Effector memory CD4-positive, alpha-beta T cell (primary cell): ENCODE results near the gene SNX18.

Experiments used
- DNase-seq, 3 donors: peaks; one replicate each; pipeline ENCODE4 v3.0.0-alpha.2; 2020
- H3K27ac ChIP-seq: 2 replicates; pipeline ENCODE4 v1.7.0; 2013; ENCODE audit warnings: mild to moderate bottlenecking, low read length, moderate library complexity; ENCODE audit not compliant: insufficient read depth, poor library complexity, severe bottlenecking
- H3K27me3 ChIP-seq: replicated peaks from 2 replicates; pipeline ENCODE4 v1.7.0; 2013; ENCODE audit warnings: mild to moderate bottlenecking, low read length; ENCODE audit not compliant: insufficient read depth, control insufficient read depth, poor library complexity, severe bottlenecking
- H3K36me3 ChIP-seq: 2 replicates; pipeline ENCODE4 v1.7.0; 2013; ENCODE audit warnings: mild to moderate bottlenecking, low read length, moderate library complexity; ENCODE audit not compliant: control insufficient read depth, insufficient read depth
- H3K4me1 ChIP-seq: 2 replicates; pipeline ENCODE4 v1.7.0; 2013; ENCODE audit warnings: low read length, mild to moderate bottlenecking; ENCODE audit not compliant: control insufficient read depth, insufficient read depth, poor library complexity, severe bottlenecking
- H3K4me3 ChIP-seq: 2 replicates; pipeline ENCODE4 v1.7.0; 2013; ENCODE audit warnings: low read length, low read depth, mild to moderate bottlenecking; ENCODE audit not compliant: insufficient read depth, poor library complexity, severe bottlenecking
- H3K9me3 ChIP-seq: 2 replicates; pipeline ENCODE4 v1.7.0; 2013; ENCODE audit warnings: mild to moderate bottlenecking, low read length, moderate library complexity; ENCODE audit not compliant: control insufficient read depth

Gene SNX18

GRCh38 chr5:54551926-54552325 lies 34.4 kb downstream of the SNX18 start:
- H3K9me3 ChIP-seq: no peaks in the 10 kb centered on the region
- no peak overlapping the region for H3K27ac ChIP-seq
- no peak for DNase-seq
- no peak overlapping the region for H3K4me3 ChIP-seq
- peaks cover 2% of the 10 kb centered on the region for H3K36me3 ChIP-seq
- no peaks in the 10 kb centered on the region for H3K4me1 ChIP-seq
- H3K27me3 ChIP-seq: no peaks in the 10 kb centered on the region

- no peak overlapping the region for H3K4me3 ChIP-seq
- H3K9me3 ChIP-seq: no peaks in the 10 kb centered on the region
- no peak overlapping the region for H3K27ac ChIP-seq
- H3K27me3 ChIP-seq: no peaks in the 10 kb centered on the region
- no peaks in the 10 kb centered on the region for H3K36me3 ChIP-seq
- no peak for DNase-seq
- no peaks in the 10 kb centered on the region for H3K4me1 ChIP-seq
Observed at GRCh38 chr5:54552446-54552845, 34.9 kb downstream of the SNX18 start.

- H3K4me1 ChIP-seq: no peaks in the 10 kb centered on the region
- no peak overlapping the region for H3K27ac ChIP-seq
- no peaks in the 10 kb centered on the region for H3K9me3 ChIP-seq
- no peaks in the 10 kb centered on the region for H3K36me3 ChIP-seq
- no peak for DNase-seq
- H3K4me3 ChIP-seq: no peak overlapping the region
- H3K27me3 ChIP-seq: no peaks in the 10 kb centered on the region
Observed at GRCh38 chr5:54553659-54554207, 36.2 kb downstream of the SNX18 start.

GRCh38 chr5:54556141-54556540 lies 38.6 kb downstream of the SNX18 start:
- H3K9me3 ChIP-seq: no peaks in the 10 kb centered on the region
- no peak overlapping the region for H3K4me3 ChIP-seq
- H3K36me3 ChIP-seq: no peaks in the 10 kb centered on the region
- H3K27me3 ChIP-seq: no peaks in the 10 kb centered on the region
- no peaks in the 10 kb centered on the region for H3K4me1 ChIP-seq
- no peak for DNase-seq
- H3K27ac ChIP-seq: no peak overlapping the region

DNA sequence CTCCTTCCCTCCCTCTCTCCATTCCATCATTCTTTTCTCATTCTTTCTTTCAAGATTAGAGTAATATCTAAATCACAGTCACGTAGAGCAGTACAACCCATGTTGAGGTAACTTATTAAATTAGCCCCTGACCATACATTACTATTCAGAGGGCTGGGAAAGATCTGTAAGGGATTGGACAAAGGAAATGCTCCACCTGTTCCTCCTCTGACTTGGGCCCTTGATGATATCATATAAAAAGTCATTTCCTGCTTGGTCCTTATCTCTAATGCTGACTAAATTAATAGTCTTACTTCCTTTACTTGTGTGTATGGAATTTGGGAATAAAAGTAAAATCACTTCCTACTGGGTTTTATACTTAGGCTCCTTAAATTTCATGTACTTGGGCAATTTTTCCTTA lies 40.8 kb downstream of the SNX18 start:
- H3K27me3 ChIP-seq: no peaks in the 10 kb centered on the region
- H3K4me1 ChIP-seq: no peaks in the 10 kb centered on the region
- no peaks in the 10 kb centered on the region for H3K9me3 ChIP-seq
- no peak for DNase-seq
- H3K27ac ChIP-seq: no peak overlapping the region
- H3K4me3 ChIP-seq: no peak overlapping the region
- H3K36me3 ChIP-seq: no peaks in the 10 kb centered on the region

GRCh38 chr5:54561651-54562050 lies 44.1 kb downstream of the SNX18 start:
- no peak for DNase-seq
- Histone ChIP-seq H3K4me3 (no peak overlapping the region), H3K36me3 (no peaks in the 10 kb centered on the region), H3K27ac (no peak overlapping the region), H3K27me3 (no peaks in the 10 kb centered on the region), H3K4me1 (no peaks in the 10 kb centered on the region), H3K9me3 (no peaks in the 10 kb centered on the region)

GRCh38 chr5:54563083-54563761 lies 45.7 kb downstream of the SNX18 start:
- Histone ChIP-seq H3K27ac (no peak overlapping the region), H3K36me3 (no peaks in the 10 kb centered on the region), H3K4me1 (no peaks in the 10 kb centered on the region)

DNA sequence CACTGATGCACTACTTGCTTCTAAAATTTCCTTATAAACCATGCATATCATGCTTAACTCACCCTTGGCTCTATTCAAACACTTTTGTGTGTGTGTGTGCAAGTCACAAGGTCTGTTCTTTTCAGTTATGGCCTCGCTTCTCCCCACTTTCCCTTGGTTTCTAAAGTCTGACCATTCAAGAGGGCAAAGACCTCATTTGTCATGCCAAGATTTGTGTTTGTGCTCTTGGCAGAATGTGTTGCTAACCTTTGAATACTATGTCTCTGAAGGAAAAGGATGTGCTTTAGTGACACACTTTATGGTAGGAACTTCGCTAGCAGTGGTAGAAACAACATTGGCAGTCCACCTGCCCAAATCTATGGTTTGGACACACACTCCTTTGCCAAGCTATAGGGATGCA lies 50.4 kb downstream of the SNX18 start:
- Histone ChIP-seq H3K9me3 (no peaks in the 10 kb centered on the region), H3K27me3 (no peaks in the 10 kb centered on the region), H3K36me3 (no peaks in the 10 kb centered on the region), H3K4me3 (no peak overlapping the region), H3K27ac (no peak overlapping the region), H3K4me1 (no peaks in the 10 kb centered on the region)
- DNase-seq: no peak

More at GRCh38 chr5:54563083-54563761, 45.7 kb downstream of the SNX18 start:
- Histone ChIP-seq H3K27me3 (no peaks in the 10 kb centered on the region), H3K9me3 (no peaks in the 10 kb centered on the region), H3K4me3 (no peak overlapping the region)
- no peak for DNase-seq

DNA sequence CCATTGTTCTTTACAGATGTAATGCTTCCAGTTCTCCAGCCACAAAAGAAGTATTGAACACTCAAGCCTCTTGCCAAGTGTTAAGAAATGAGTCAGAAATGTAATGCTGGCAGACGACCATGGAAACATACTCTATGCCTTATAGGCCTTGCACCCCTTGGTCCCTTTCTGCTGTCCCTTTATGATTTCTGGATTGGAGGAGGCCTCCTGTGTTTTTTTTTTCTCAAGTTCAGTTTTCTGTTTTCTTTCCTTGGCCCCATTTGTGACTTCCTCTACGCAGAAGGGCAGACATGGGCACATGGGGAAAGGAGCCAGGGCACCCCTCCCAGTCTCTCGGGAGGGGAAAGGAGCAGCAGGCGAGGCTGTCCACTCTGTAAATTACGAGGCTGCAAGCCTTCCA lies 53.4 kb downstream of the SNX18 start:
- Histone ChIP-seq H3K9me3 (no peaks in the 10 kb centered on the region), H3K4me1 (no peaks in the 10 kb centered on the region), H3K4me3 (no peak overlapping the region), H3K36me3 (no peaks in the 10 kb centered on the region), H3K27me3 (no peaks in the 10 kb centered on the region), H3K27ac (no peak overlapping the region)
- DNase-seq: no peak

DNA sequence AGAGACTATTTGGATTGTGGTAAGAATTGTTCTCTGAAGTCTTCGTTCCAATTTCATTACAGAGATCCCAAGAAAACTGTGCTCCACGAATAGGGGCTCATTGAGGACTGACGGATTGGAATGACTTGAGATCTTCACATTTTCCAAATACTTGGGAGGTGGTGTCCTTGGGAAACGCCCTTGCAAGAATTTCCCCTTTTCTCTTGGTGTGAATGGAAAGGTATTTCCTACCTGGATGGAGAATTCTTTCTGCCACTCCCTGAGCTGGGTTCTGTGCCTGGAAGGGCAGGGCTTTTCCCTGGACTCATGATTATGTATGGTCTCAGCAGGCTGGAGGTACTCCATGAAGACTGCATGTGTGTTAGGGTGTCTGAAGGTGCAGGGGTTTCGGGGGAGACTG lies 53.9 kb downstream of the SNX18 start:
- H3K27me3 ChIP-seq: no peaks in the 10 kb centered on the region
- no peaks in the 10 kb centered on the region for H3K9me3 ChIP-seq
- H3K4me3 ChIP-seq: no peak overlapping the region
- no peaks in the 10 kb centered on the region for H3K4me1 ChIP-seq
- H3K27ac ChIP-seq: no peak overlapping the region
- DNase-seq: no peak
- H3K36me3 ChIP-seq: no peaks in the 10 kb centered on the region
